ENCODE data around the gene NINJ2.

- TF ChIP-seq CTCF (IDR thresholded peaks at IDR 0.05; ENCODE audit: low read depth, low read length) (no peak), EZH2phosphoT487 (IDR thresholded peaks at IDR 0.05; ENCODE audit: low read depth) (no peak)
Measured at GRCh38 chr12:685388-685787, 22.1 kb upstream of the NINJ2 start.

All from OCI-LY3 (cell line).